IMR-90 (cell line): ENCODE measurements around the gene CMAS. TPM values are rescaled to one million over a fixed set of nuclear protein-coding genes. Genes with fewer than 3 reads are reported as not detected.

Source experiments
- ATAC-seq: fragments of 200-7000 bp; cut with Tn5 transposase; 2 replicates; pipeline ENCODE4 v1.9.1; 2020; ENCODE audit warnings: low read depth, mild to moderate bottlenecking, moderate library complexity
- BruUV-seq: library from RNA; stranded (reverse); fragments of 400-500 nt; replicated peaks from 2 replicates; lab custom pipeline; 2021; lab: Mats Ljungman, UMichigan
- CTCF ChIA-PET: fragments of 300-600 bp; formaldehyde crosslinking; extraction: SDS; loops from one replicate; lab custom pipeline; 2021; ENCODE audit warnings: antibody characterized with exemption; lab: Yijun Ruan, JAX
- POLR2A ChIA-PET: fragments of 300-600 bp; sonication (Branson Sonifier 250); formaldehyde crosslinking; loops from one replicate; lab custom pipeline; 2022; ENCODE audit warnings: antibody characterized with exemption; ENCODE audit not compliant: unreplicated experiment; lab: Charles Lee
- DNase-seq: peaks from one replicate; pipeline ENCODE4 v3.0.0; 2013
- H2AFZ ChIP-seq: replicated peaks from 2 replicates; pipeline ENCODE3; 2013; ENCODE audit warnings: low read length, mild to moderate bottlenecking; ENCODE audit not compliant: poor library complexity
- H2AK5ac ChIP-seq: 2 replicates; pipeline ENCODE4 v1.6.1; 2013; ENCODE audit warnings: low read depth, low read length, inconsistent platforms
- H2AK9ac ChIP-seq: replicated peaks from 2 replicates; pipeline ENCODE3; 2013; ENCODE audit warnings: mild to moderate bottlenecking, low read depth, low read length, moderate library complexity; ENCODE audit not compliant: poor library complexity
- H2BK120ac ChIP-seq: 2 replicates; pipeline ENCODE4 v1.6.1; 2013; ENCODE audit warnings: low read depth, low read length, inconsistent platforms
- H2BK15ac ChIP-seq: 3 replicates; pipeline ENCODE4 v1.6.1; 2013; ENCODE audit warnings: low read depth, low read length, inconsistent platforms
- H2BK20ac ChIP-seq: 2 replicates; pipeline ENCODE4 v1.6.1; 2013; ENCODE audit warnings: low read depth, mild to moderate bottlenecking, inconsistent platforms, low read length, moderate library complexity
- H2BK5ac ChIP-seq: 2 replicates; pipeline ENCODE4 v1.6.1; 2013; ENCODE audit warnings: mild to moderate bottlenecking, low read depth, low read length, inconsistent platforms; ENCODE audit not compliant: poor library complexity, severe bottlenecking
- H3K14ac ChIP-seq: replicated peaks from 2 replicates; pipeline ENCODE4 v1.6.1; 2013; ENCODE audit warnings: low read depth, low read length, inconsistent platforms
- H3K18ac ChIP-seq: 2 replicates; pipeline ENCODE4 v1.6.1; 2013; ENCODE audit warnings: low read depth, low read length, control low read depth
- H3K23ac ChIP-seq: 2 replicates; pipeline ENCODE4 v1.6.1; 2013; ENCODE audit warnings: low read depth, low read length, inconsistent platforms
- H3K27ac ChIP-seq: 2 replicates; pipeline ENCODE4 v1.5.1; 2013; ENCODE audit warnings: mild to moderate bottlenecking, control low read depth, low read length; ENCODE audit not compliant: insufficient read depth
- H3K27me3 ChIP-seq: 2 replicates; pipeline ENCODE4 v1.6.1; 2013; ENCODE audit warnings: low read length; ENCODE audit not compliant: control insufficient read depth, insufficient read depth
- H3K36me3 ChIP-seq: 2 replicates; pipeline ENCODE4 v1.6.1; 2013; ENCODE audit warnings: low read length, mixed read lengths; ENCODE audit not compliant: control insufficient read depth, insufficient read depth
- H3K4ac ChIP-seq: 2 replicates; pipeline ENCODE4 v1.6.1; 2013; ENCODE audit warnings: low read depth, low read length, inconsistent platforms
- H3K4me1 ChIP-seq: 2 replicates; pipeline ENCODE4 v1.6.1; 2013; ENCODE audit warnings: low read length, mixed read lengths; ENCODE audit not compliant: control insufficient read depth, insufficient read depth
- H3K4me2 ChIP-seq: 2 replicates; pipeline ENCODE4 v1.6.1; 2013; ENCODE audit warnings: low read depth, mild to moderate bottlenecking, control low read depth, low read length, moderate library complexity
- H3K4me3 ChIP-seq: 2 replicates; pipeline ENCODE4 v1.5.1; 2013; ENCODE audit warnings: low read depth, mild to moderate bottlenecking, control low read depth, low read length, moderate library complexity; ENCODE audit not compliant: insufficient read depth
- H3K56ac ChIP-seq: 2 replicates; pipeline ENCODE4 v1.6.1; 2013; ENCODE audit warnings: low read length, inconsistent platforms; ENCODE audit not compliant: insufficient read depth; ENCODE audit errors: extremely low read depth
- H3K79me1 ChIP-seq, 2 experiments: 2 replicates each; pipeline ENCODE4 v1.6.1; 2013; ENCODE audit warnings: low read length in 2 of 2, inconsistent platforms in 1 of 2, low read depth in 1 of 2
- H3K9ac ChIP-seq: 2 replicates; pipeline ENCODE4 v1.6.1; 2013; ENCODE audit warnings: low read depth, low read length, control low read depth
- H3K9me1 ChIP-seq: 2 replicates; pipeline ENCODE4 v1.6.1; 2013; ENCODE audit warnings: low read length, inconsistent platforms; ENCODE audit not compliant: insufficient read depth
- H3K9me3 ChIP-seq: 2 replicates; pipeline ENCODE4 v1.6.1; 2013; ENCODE audit warnings: low read length; ENCODE audit not compliant: control insufficient read depth, insufficient read depth
- H4K20me1 ChIP-seq: 2 replicates; pipeline ENCODE4 v1.6.1; 2013; ENCODE audit warnings: low read length, inconsistent platforms; ENCODE audit not compliant: insufficient read depth
- H4K5ac ChIP-seq: 2 replicates; pipeline ENCODE4 v1.6.1; 2013; ENCODE audit warnings: mild to moderate bottlenecking, low read depth, low read length, control low read depth
- H4K8ac ChIP-seq, 2 experiments: 2 replicates each; pipeline ENCODE4 v1.6.1; 2013; ENCODE audit warnings: low read depth in 2 of 2, low read length in 2 of 2, control low read depth in 1 of 2, inconsistent platforms in 1 of 2
- H4K91ac ChIP-seq: 2 replicates; pipeline ENCODE4 v1.6.1; 2013; ENCODE audit warnings: low read depth, low read length, inconsistent platforms; ENCODE audit not compliant: insufficient read depth
- BHLHE40 ChIP-seq: fragments of 150-350 bp; IDR thresholded peaks from 2 replicates; pipeline ENCODE4 v1.6.1; 2016; ENCODE audit warnings: mild to moderate bottlenecking, low read depth, low read length
- CEBPB ChIP-seq: IDR thresholded peaks from 2 replicates; pipeline ENCODE4 v1.6.1; 2012; ENCODE audit warnings: low read depth, low read length, improper control_type of control experiment
- CHD1 ChIP-seq: IDR thresholded peaks from 2 replicates; pipeline ENCODE4 v1.6.1; 2012; ENCODE audit warnings: low read depth, low read length, improper control_type of control experiment
- FOS ChIP-seq: fragments of 150-350 bp; IDR thresholded peaks from 2 replicates; pipeline ENCODE4 v1.6.1; 2016; ENCODE audit warnings: low read depth, low read length
- MAFK ChIP-seq: IDR thresholded peaks from 2 replicates; pipeline ENCODE4 v1.6.1; 2012; ENCODE audit warnings: low read depth, low read length, improper control_type of control experiment
- MXI1 ChIP-seq: IDR thresholded peaks from 2 replicates; pipeline ENCODE4 v1.6.1; 2012; ENCODE audit warnings: low read depth, mild to moderate bottlenecking, low read length, moderate library complexity, borderline replicate concordance
- NFE2L2 ChIP-seq: fragments of 150-350 bp; IDR thresholded peaks from 2 replicates; pipeline ENCODE4 v1.6.1; 2016; ENCODE audit warnings: low read depth, mild to moderate bottlenecking, low read length
- POLR2A ChIP-seq: IDR thresholded peaks from 2 replicates; pipeline ENCODE4 v1.6.1; 2012; ENCODE audit warnings: mild to moderate bottlenecking, low read depth, low read length
- RCOR1 ChIP-seq: IDR thresholded peaks from 2 replicates; pipeline ENCODE4 v1.6.1; 2012; ENCODE audit warnings: mild to moderate bottlenecking, low read length, improper control_type of control experiment; ENCODE audit not compliant: insufficient replicate concordance
- RFX5 ChIP-seq: IDR thresholded peaks from 2 replicates; pipeline ENCODE4 v1.8.0; 2012; ENCODE audit warnings: low read depth, mild to moderate bottlenecking, low read length, moderate library complexity
- SMC3 ChIP-seq: fragments of 150-350 bp; IDR thresholded peaks from 2 replicates; pipeline ENCODE4 v1.6.1; 2016; ENCODE audit warnings: low read depth, mild to moderate bottlenecking, antibody characterized with exemption, low read length, moderate library complexity
- WGBS, 2 experiments: methylation state at CpG; one replicate each; pipeline versions ENCODE4 v1.1.5 to v1.1.7; 2013; ENCODE audit warnings: missing lambda C conversion rate in 2 of 2; ENCODE audit not compliant: insufficient read length in 1 of 2; ENCODE audit errors: extremely low coverage in 2 of 2; 5-methylcytosine and 5-hydroxymethylcytosine counted together
- dilution Hi-C: fragments of 300-500 bp; cut with HindIII; formaldehyde crosslinking; loops from one replicate; pipeline ENCODE4 v1.14.3; 2018; ENCODE audit warnings: low sequenced_read_pairs; ENCODE audit not compliant: unreplicated experiment
- in situ Hi-C: fragments of 300-500 bp; cut with MboI; formaldehyde crosslinking; loops from 3 replicates; pipeline ENCODE4 v1.14.3; 2019; ENCODE audit warnings: low sequenced_read_pairs, inconsistent platforms, mixed read lengths
- intact Hi-C: fragments of 100-400 bp; cut with micrococcal nuclease; formaldehyde crosslinking; loops from 2 replicates; pipeline ENCODE4 v1.10.0; 2022
- polyA plus RNA-seq, 3 experiments: library from polyadenylated mRNA; depleted of rRNA; stranded (reverse); fragments of >200 nt; gene quantifications; 2 replicates each; pipeline ENCODE4 v1.2.3, GENCODE V29; 2012; ENCODE audit warnings: low replicate concordance in 1 of 3
- total RNA-seq: library from RNA; depleted of rRNA; stranded (reverse); fragments of >200 nt; gene quantifications from 2 replicates; pipeline ENCODE4 v1.2.3, GENCODE V29; 2012
- TF ChIP-seq, protein P1 (sequence below): fragments of 150-350 bp; IDR thresholded peaks from 2 replicates; pipeline ENCODE4 v1.6.1; 2016; ENCODE audit warnings: low read depth, mild to moderate bottlenecking, low read length, moderate library complexity, borderline replicate concordance
- TF ChIP-seq, protein P2 (sequence below): fragments of 150-350 bp; IDR thresholded peaks from 2 replicates; pipeline ENCODE4 v1.6.1; 2017; ENCODE audit warnings: mild to moderate bottlenecking, antibody characterized with exemption, low read length, low read depth
- TF ChIP-seq, protein P3 (sequence below): conservative IDR thresholded peaks from 2 replicates; pipeline ENCODE4 v1.5.1; 2012; ENCODE audit warnings: mild to moderate bottlenecking, low read depth, low read length, improper control_type of control experiment

Gene CMAS
- total and polyA plus RNA-seq, 2 of the 4 experiments (the other 2 are of a cell fraction), result 9.5 to 26.8 TPM

DNA sequence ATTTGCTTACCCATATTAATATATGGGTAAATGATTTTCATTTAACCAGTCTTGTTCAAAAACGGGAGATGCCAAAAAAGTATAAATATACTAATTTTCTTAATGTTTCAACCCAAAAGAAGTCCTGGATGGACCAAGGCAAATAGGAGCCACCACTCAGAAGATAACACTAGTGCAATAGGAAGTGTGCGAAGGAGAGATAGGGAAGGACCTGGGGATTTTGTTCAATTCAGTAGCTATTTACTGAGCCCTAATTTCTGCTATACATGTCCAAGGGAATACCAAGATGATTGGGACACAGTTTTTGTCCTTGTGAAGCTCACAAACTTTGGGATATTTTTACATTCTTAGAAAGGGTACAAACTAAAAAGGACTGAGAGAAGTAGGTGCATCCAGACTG lies 1.5 kb downstream of the CMAS start:
- Histone ChIP-seq H3K4me2 (no peak overlapping the region), H3K4me3 (no peak overlapping the region), H3K9me3 (no peaks in the 10 kb centered on the region), H2BK20ac (no peak overlapping the region), H3K36me3 (no peaks in the 10 kb centered on the region), H2BK5ac (no peak overlapping the region), H2AK9ac (no peak overlapping the region), H3K56ac (no peak overlapping the region), H4K91ac (no peak overlapping the region), H4K5ac (no peak overlapping the region), H2BK120ac (no peak overlapping the region), H3K23ac (peak overlapping the region; percentile 4; the same call in 1 of the 2 replicates), H3K14ac (no peak overlapping the region), H3K4ac (no peak overlapping the region), H3K27me3 (no peaks in the 10 kb centered on the region), H2AFZ (no peak overlapping the region), H3K18ac (no peak overlapping the region), H2BK15ac (no peak overlapping the region), H3K9ac (no peak overlapping the region), H4K8ac (no peak overlapping the region), H3K79me1 (peaks cover 15 to 38% of the 10 kb centered on the region in 2 experiments), H3K4me1 (peaks cover 2% of the 10 kb centered on the region; the same call in 1 of the 2 replicates), H2AK5ac (no peak overlapping the region), H3K27ac (no peak overlapping the region), H4K20me1 (no peaks in the 10 kb centered on the region), H3K9me1 (no peaks in the 10 kb centered on the region; the same call in none of the 2 replicates)
- intact Hi-C loops, result no loop called here
- ChIA-PET CTCF (no interaction called here), POLR2A (no interaction called here)
- TF ChIP-seq RFX5, result no peak
- no peak for TF ChIP-seq RCOR1
- TF ChIP-seq, protein P1, sequence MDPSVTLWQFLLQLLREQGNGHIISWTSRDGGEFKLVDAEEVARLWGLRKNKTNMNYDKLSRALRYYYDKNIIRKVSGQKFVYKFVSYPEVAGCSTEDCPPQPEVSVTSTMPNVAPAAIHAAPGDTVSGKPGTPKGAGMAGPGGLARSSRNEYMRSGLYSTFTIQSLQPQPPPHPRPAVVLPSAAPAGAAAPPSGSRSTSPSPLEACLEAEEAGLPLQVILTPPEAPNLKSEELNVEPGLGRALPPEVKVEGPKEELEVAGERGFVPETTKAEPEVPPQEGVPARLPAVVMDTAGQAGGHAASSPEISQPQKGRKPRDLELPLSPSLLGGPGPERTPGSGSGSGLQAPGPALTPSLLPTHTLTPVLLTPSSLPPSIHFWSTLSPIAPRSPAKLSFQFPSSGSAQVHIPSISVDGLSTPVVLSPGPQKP, result no peak
- no peak for TF ChIP-seq MXI1
- no peak for TF ChIP-seq CEBPB
- TF ChIP-seq, protein P2, sequence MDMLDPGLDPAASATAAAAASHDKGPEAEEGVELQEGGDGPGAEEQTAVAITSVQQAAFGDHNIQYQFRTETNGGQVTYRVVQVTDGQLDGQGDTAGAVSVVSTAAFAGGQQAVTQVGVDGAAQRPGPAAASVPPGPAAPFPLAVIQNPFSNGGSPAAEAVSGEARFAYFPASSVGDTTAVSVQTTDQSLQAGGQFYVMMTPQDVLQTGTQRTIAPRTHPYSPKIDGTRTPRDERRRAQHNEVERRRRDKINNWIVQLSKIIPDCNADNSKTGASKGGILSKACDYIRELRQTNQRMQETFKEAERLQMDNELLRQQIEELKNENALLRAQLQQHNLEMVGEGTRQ, result no peak
- TF ChIP-seq POLR2A, result no peak
- TF ChIP-seq MAFK, result no peak
- TF ChIP-seq FOS, result no peak
- TF ChIP-seq BHLHE40, result no peak
- no peak for TF ChIP-seq NFE2L2
- TF ChIP-seq, protein P3, sequence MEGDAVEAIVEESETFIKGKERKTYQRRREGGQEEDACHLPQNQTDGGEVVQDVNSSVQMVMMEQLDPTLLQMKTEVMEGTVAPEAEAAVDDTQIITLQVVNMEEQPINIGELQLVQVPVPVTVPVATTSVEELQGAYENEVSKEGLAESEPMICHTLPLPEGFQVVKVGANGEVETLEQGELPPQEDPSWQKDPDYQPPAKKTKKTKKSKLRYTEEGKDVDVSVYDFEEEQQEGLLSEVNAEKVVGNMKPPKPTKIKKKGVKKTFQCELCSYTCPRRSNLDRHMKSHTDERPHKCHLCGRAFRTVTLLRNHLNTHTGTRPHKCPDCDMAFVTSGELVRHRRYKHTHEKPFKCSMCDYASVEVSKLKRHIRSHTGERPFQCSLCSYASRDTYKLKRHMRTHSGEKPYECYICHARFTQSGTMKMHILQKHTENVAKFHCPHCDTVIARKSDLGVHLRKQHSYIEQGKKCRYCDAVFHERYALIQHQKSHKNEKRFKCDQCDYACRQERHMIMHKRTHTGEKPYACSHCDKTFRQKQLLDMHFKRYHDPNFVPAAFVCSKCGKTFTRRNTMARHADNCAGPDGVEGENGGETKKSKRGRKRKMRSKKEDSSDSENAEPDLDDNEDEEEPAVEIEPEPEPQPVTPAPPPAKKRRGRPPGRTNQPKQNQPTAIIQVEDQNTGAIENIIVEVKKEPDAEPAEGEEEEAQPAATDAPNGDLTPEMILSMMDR, result no peak
- TF ChIP-seq SMC3, result no peak
- TF ChIP-seq CHD1, result no peak
- no peak for DNase-seq
- BruUV-seq, result no TSS peak
- WGBS, 2 experiments, result no CpG with 5 or more reads among the region's 2 CpGs
- in situ Hi-C loops, result no loop called here
- dilution Hi-C loops, result no loop called here
- no peak for ATAC-seq
